Panc1 (cell line): ENCODE measurements around the gene UCMA.

Experiments
- CTCF ChIP-seq: fragments of 450-650 bp; IDR thresholded peaks from 2 replicates; pipeline ENCODE4 v1.5.1; 2017; ENCODE audit warnings: mild to moderate bottlenecking
- POLR2AphosphoS5 ChIP-seq: IDR thresholded peaks from 2 replicates; pipeline ENCODE4 v1.6.1; 2012; ENCODE audit warnings: mild to moderate bottlenecking, low read depth, low read length, moderate library complexity

- TF ChIP-seq CTCF (no peak), POLR2AphosphoS5 (no peak)
Measured at GRCh38 chr10:13231808-13232207, 2.4 kb downstream of the UCMA start.
